Measurements from ENCODE around the gene CAVIN3.
A peak's percentile ranks its signal among the peaks of the same experiment; 100 is the strongest.

CAVIN3 gene

DNA sequence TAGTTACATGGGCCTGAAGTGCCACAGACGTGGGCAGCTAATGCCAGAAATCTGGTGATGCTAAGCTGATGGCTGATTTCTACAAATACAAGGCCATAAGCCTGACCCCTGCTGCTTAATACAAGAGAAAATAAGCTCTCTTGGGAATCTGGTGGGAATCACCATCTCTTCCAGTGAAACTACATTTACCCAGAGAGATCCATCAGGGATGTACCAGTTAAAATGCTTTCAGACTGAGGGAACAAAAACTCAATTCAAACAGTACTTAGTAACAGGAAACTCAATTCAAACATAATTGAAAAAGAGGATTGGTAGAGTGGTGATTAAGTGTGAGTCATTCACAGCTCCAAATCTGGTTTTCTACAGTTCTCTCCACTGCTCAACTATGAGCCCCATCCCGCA, 1.7 kb upstream of the CAVIN3 start:
- Histone ChIP-seq H3K27me3 (ENCODE audit: control insufficient read depth in 1 of 2, insufficient read depth in 2 of 2, low read length in 2 of 2) (no peaks in the 10 kb centered on the region), H3K4me3 (ENCODE audit: low read depth in 1 of 2, low read length in 2 of 2) (no peak overlapping the region), H3K9ac (ENCODE audit: low read length) (peak overlapping the region; percentile 12), H3K36me3 (ENCODE audit: insufficient read depth, low read length) (peaks cover 4% of the 10 kb centered on the region), H3K4me1 (ENCODE audit: insufficient read depth, low read length) (peaks cover 40% of the 10 kb centered on the region), H3K9me3 (ENCODE audit: low read length) (no peaks in the 10 kb centered on the region), H3K27ac (ENCODE audit: low read depth, low read length) (peak overlapping the region; percentile 97)

DNA sequence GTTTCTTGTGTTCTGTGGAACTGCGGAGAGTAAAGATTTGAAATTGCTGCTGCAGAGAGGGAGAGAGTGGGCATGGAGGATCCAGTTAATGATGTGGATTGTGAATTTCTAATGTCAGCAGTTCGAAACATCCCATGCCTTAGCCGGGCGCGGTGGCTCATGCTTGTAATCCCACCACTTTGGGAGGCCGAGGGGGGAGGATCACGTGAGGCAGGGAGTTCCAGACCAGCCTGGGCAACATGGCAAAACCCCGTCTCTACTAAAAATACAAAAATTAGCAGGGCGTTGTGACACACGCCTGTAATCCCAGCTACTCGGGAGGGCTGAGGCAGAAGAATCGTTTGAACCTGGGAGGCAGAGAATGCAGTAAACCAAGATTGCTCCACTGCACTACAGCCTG, 1.1 kb upstream of the CAVIN3 start:
- Histone ChIP-seq H3K4me3 (ENCODE audit: low read depth in 1 of 2, low read length in 2 of 2) (peak overlapping the region in 1 of 2 donors; percentile 72), H3K36me3 (ENCODE audit: insufficient read depth, low read length) (peaks cover 4% of the 10 kb centered on the region), H3K4me1 (ENCODE audit: insufficient read depth, low read length) (peaks cover 40% of the 10 kb centered on the region), H3K27ac (ENCODE audit: low read depth, low read length) (peak overlapping the region; percentile 97), H3K27me3 (ENCODE audit: control insufficient read depth in 1 of 2, insufficient read depth in 2 of 2, low read length in 2 of 2) (no peaks in the 10 kb centered on the region), H3K9ac (ENCODE audit: low read length) (peak overlapping the region; percentile 12), H3K9me3 (ENCODE audit: low read length) (no peaks in the 10 kb centered on the region)

DNA sequence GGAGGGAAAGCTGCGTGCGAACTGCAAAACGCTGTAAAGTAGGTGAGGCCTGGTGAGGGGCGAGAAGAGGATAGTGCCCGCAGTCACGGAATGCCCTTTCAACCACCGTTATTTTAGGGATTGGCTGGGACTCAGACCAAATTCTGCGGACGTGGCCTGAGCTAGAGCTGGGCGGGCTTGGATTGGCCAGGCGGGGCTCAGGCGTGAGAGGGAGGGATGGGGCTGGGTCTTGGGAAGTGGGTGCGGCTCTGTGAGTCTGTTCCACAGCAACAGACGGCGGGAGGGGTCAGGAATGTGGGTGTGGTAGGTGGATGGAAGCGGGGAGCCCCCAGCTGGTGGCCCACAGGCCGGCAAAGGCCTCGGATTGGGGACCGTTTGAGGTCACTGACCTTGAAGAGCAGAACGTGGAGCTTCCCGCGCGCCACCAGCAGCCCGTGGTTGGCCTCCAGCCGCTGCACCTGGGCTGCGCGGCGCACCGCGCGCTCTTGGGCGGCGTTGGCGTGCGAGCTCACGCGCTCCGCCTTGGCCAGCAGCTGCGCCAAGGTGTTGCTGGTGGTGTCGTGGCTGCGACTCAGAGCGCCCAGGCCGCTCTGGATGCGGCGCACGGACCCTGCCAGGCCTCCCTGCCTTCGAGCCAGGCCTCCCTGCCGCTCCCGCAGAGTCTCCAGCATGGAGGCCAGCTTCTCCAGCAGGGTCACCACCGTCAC, 444 bp downstream of the CAVIN3 start:
- Histone ChIP-seq H3K27me3 (ENCODE audit: control insufficient read depth in 1 of 2, insufficient read depth in 2 of 2, low read length in 2 of 2) (no peaks in the 10 kb centered on the region), H3K36me3 (ENCODE audit: insufficient read depth, low read length) (no peaks in the 10 kb centered on the region), H3K27ac (ENCODE audit: low read depth, low read length) (peak overlapping the region; percentile 97), H3K4me1 (ENCODE audit: insufficient read depth, low read length) (peaks cover 40% of the 10 kb centered on the region), H3K9me3 (ENCODE audit: low read length) (no peaks in the 10 kb centered on the region), H3K4me3 (ENCODE audit: low read depth in 1 of 2, low read length in 2 of 2) (peak overlapping the region; percentile 67 to 72), H3K9ac (ENCODE audit: low read length) (peak overlapping the region; percentile 97)

DNA sequence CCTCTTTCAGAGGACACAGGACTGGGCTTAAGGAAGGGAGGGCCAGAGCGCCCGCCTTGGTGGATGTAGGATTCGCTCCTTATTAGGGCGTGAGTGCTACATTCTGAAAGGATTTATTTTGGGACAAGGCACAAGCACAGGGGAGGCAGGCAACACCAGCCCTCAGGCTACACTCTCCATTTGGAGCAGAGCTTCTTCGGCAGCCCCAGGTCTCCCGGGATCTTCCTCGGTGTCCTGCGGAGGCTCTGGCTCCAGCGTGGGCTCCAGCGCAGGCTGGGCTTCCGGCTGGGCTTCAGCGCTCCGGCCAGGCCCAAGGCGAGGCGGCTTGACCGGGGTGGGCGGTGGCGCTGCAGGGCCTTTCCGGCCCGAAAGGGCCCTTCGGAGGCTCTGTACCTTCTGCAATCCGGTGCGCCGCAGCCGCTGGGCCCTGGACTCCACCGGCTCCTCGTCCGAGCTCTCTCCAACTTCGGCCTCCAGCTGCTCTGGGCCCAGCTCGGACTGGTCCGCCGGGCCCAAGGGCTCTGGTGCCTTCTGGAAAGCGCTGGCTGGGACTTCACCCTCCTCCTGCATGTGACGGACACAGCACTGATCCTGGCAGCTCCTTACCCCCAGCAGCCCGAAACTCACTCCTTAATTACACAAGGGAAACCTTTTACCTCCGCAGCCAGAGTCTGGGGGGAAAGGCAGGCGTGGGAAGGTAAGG, 1.1 kb downstream of the CAVIN3 start:
- H3K36me3 ChIP-seq (ENCODE audit: insufficient read depth, low read length): no peaks in the 10 kb centered on the region
- H3K9ac ChIP-seq (ENCODE audit: low read length): peak overlapping the region; percentile 97
- peak overlapping the region; percentile 97 for H3K27ac ChIP-seq (ENCODE audit: low read depth, low read length)

DNA sequence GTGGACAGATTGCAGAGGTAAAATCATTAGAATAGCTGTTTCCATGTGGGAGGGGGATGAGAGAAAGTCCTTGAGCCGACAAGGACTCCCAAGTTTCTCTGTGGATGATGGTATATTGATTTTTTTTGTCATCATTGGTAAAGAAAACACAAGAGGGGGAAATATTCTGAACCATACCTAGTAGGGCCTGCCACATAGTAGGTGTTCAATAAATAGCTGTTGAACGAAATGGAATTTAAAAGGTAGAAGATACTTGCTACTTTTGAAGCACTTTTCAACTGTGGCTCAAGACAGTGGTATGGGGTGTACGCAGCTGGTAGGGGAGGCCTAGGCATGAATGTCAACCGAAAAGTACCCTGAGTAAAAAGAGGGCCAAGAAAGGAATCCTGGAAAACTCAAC, 2.1 kb downstream of the CAVIN3 start:
- no peaks in the 10 kb centered on the region for H3K9me3 ChIP-seq (ENCODE audit: low read length)
- H3K27me3 ChIP-seq (ENCODE audit: control insufficient read depth in 1 of 2, insufficient read depth in 2 of 2, low read length in 2 of 2): no peaks in the 10 kb centered on the region
- H3K4me3 ChIP-seq (ENCODE audit: low read depth in 1 of 2, low read length in 2 of 2): peak overlapping the region in 1 of 2 donors; percentile 72
- peak overlapping the region; percentile 97 for H3K9ac ChIP-seq (ENCODE audit: low read length)
- peak overlapping the region; percentile 97 for H3K27ac ChIP-seq (ENCODE audit: low read depth, low read length)
- no peaks in the 10 kb centered on the region for H3K36me3 ChIP-seq (ENCODE audit: insufficient read depth, low read length)
- peaks cover 40% of the 10 kb centered on the region for H3K4me1 ChIP-seq (ENCODE audit: insufficient read depth, low read length)

More for the DNA sequence above, 1.1 kb downstream of the CAVIN3 start:
- Histone ChIP-seq H3K4me1 (ENCODE audit: insufficient read depth, low read length) (peaks cover 40% of the 10 kb centered on the region), H3K27me3 (ENCODE audit: control insufficient read depth in 1 of 2, insufficient read depth in 2 of 2, low read length in 2 of 2) (no peaks in the 10 kb centered on the region), H3K4me3 (ENCODE audit: low read depth in 1 of 2, low read length in 2 of 2) (peak overlapping the region; percentile 67 to 72), H3K9me3 (ENCODE audit: low read length) (no peaks in the 10 kb centered on the region)

DNA sequence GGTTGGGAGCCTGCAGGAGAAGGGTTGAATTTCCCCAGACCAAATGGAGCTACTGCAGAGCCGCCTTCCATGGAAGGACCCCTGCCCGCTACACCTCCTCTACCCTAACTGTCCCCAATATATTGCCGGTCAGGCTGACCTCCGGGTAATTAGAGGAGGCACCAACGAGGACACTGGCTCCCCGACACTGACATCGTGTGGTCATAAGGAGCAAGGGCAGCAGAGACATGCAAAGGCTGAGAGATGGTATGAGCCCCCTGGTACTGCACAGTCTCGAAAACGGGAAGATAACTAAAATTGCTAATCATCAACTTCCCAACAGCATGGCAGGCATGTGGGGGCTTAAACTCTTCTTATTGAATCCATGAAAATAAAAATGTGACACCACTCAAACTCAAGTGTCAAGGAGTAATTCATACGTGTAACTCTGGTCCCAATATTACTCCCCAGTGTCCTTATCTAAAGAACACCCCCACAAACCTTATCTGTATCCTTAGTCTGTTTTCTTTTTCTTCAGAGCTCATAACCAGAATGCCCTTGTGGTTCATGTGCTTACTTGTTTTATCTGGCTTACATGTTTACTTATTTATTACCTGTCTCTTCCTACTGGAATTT, 4.4 kb downstream of the CAVIN3 start:
- Histone ChIP-seq H3K27me3 (ENCODE audit: control insufficient read depth in 1 of 2, insufficient read depth in 2 of 2, low read length in 2 of 2) (no peaks in the 10 kb centered on the region), H3K4me1 (ENCODE audit: insufficient read depth, low read length) (peaks cover 23% of the 10 kb centered on the region), H3K9ac (ENCODE audit: low read length) (no peak overlapping the region), H3K9me3 (ENCODE audit: low read length) (no peaks in the 10 kb centered on the region), H3K36me3 (ENCODE audit: insufficient read depth, low read length) (no peaks in the 10 kb centered on the region), H3K27ac (ENCODE audit: low read depth, low read length) (peak overlapping the region; percentile 6), H3K4me3 (ENCODE audit: low read depth in 1 of 2, low read length in 2 of 2) (no peak overlapping the region)

DNA sequence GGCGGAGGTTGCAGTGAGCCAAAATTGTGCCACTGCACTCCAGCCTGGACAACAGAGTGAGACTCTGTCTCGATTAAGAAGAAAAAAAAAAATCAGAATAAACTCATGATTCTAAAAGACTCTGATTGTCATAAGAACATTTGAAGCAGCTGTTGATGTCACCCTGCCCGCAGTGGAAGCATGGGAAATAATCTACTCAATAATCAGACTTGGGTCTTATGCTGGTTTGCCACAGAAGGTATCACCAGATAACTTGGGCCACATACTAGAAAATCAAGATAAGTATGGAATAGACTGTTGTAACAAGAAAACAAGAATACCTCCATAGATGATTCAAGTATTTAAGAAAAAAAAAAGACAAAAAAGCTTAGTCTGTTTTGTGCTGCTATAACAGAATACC, 8.2 kb downstream of the CAVIN3 start:
- H3K4me1 ChIP-seq (ENCODE audit: insufficient read depth, low read length): peaks cover 1% of the 10 kb centered on the region
- no peak overlapping the region for H3K9ac ChIP-seq (ENCODE audit: low read length)
- no peaks in the 10 kb centered on the region for H3K36me3 ChIP-seq (ENCODE audit: insufficient read depth, low read length)
- no peaks in the 10 kb centered on the region for H3K27me3 ChIP-seq (ENCODE audit: control insufficient read depth in 1 of 2, insufficient read depth in 2 of 2, low read length in 2 of 2)
- no peak overlapping the region for H3K27ac ChIP-seq (ENCODE audit: low read depth, low read length)
- no peaks in the 10 kb centered on the region for H3K9me3 ChIP-seq (ENCODE audit: low read length)
- H3K4me3 ChIP-seq (ENCODE audit: low read depth in 1 of 2, low read length in 2 of 2): no peak overlapping the region

DNA sequence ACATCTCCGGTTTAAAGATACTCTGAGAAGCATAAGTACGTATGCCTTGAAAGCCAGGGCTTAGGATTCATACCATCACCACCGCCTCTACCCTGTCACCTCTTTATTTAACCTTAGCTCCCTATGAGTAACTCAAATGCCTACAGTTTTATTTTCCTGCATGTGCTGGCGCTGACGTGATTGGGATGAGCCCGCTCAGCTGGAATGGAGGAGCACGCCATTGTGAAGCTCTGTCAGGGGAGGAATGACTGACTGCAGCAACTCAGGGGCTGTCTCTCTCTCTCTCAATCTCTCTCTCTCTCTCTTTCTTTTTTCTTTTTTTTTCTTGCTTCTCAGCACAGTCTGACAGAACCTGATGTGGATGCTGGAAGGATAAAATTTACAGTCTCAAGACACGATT, 12.4 kb downstream of the CAVIN3 start:
- Histone ChIP-seq H3K9me3 (ENCODE audit: low read length) (no peaks in the 10 kb centered on the region), H3K36me3 (ENCODE audit: insufficient read depth, low read length) (no peaks in the 10 kb centered on the region), H3K4me1 (ENCODE audit: insufficient read depth, low read length) (no peaks in the 10 kb centered on the region), H3K27ac (ENCODE audit: low read depth, low read length) (no peak overlapping the region), H3K27me3 (ENCODE audit: control insufficient read depth in 1 of 2, insufficient read depth in 2 of 2, low read length in 2 of 2) (no peaks in the 10 kb centered on the region), H3K9ac (ENCODE audit: low read length) (no peak overlapping the region), H3K4me3 (ENCODE audit: low read depth in 1 of 2, low read length in 2 of 2) (no peak overlapping the region)

DNA sequence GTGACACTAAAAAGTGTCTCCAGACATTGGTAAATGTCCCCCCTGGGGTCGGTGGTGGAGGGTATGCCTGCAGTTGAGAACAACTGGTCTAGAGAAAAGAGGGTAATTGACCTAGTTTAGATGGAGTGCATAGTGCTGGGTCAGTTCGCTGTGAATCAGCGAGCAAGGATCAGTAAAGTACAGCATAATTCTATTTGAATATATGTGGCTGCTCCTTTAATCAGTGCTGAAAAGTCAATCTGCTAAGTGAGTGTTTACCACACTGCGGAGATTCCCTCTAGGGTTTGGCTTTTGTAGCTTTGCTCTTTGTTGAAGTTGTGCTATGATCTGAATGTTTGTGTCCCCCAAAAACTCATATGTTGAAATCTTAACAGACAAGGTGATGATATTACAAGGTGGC, 15.0 kb downstream of the CAVIN3 start:
- Histone ChIP-seq H3K9me3 (ENCODE audit: low read length) (no peaks in the 10 kb centered on the region), H3K9ac (ENCODE audit: low read length) (no peak overlapping the region), H3K4me3 (ENCODE audit: low read depth in 1 of 2, low read length in 2 of 2) (no peak overlapping the region), H3K27ac (ENCODE audit: low read depth, low read length) (no peak overlapping the region), H3K4me1 (ENCODE audit: insufficient read depth, low read length) (no peaks in the 10 kb centered on the region), H3K36me3 (ENCODE audit: insufficient read depth, low read length) (no peaks in the 10 kb centered on the region), H3K27me3 (ENCODE audit: control insufficient read depth in 1 of 2, insufficient read depth in 2 of 2, low read length in 2 of 2) (no peaks in the 10 kb centered on the region)

DNA sequence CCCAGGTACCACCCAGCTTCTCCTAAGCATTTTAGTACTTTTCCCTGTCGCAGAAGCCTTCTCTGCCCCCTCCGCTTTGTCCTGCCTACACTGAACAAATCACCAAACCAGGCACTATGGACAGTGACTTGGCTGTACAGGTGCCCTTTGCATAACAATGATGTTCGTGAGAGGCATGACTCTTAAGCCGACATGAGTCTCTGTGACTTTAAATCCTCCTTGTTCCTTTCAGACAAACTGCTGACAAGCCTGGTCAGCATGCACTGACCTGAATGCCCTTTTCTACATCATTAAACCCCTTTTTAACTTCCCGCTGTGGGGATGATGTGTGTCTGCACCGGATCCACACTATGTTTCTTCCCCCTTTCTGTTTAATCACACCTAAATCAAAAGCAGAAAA, 16.6 kb downstream of the CAVIN3 start:
- no peaks in the 10 kb centered on the region for H3K27me3 ChIP-seq (ENCODE audit: control insufficient read depth in 1 of 2, insufficient read depth in 2 of 2, low read length in 2 of 2)
- H3K4me1 ChIP-seq (ENCODE audit: insufficient read depth, low read length): no peaks in the 10 kb centered on the region
- no peaks in the 10 kb centered on the region for H3K9me3 ChIP-seq (ENCODE audit: low read length)
- no peaks in the 10 kb centered on the region for H3K36me3 ChIP-seq (ENCODE audit: insufficient read depth, low read length)
- H3K27ac ChIP-seq (ENCODE audit: low read depth, low read length): no peak overlapping the region
- H3K9ac ChIP-seq (ENCODE audit: low read length): no peak overlapping the region
- no peak overlapping the region for H3K4me3 ChIP-seq (ENCODE audit: low read depth in 1 of 2, low read length in 2 of 2)

DNA sequence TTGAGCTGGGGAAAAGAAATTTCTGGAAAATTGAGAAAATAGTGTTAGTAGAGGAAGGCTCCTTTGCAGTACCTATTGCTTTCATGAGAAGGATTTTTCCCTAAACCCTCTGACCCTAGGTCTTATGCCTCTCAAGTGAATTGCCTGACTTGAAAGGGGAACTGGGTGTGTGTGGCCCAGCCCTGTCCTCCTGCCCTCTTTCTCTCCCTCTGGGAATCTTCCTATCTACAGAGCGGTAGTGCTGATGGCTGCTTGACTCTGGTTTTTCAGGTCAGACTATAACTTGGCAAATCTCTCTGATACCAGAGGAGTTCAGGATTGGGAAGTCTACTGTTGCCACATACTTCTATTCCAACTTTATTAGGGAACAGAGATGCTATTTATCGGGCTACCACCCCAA, 19.2 kb downstream of the CAVIN3 start:
- H3K9me3 ChIP-seq (ENCODE audit: low read length): no peaks in the 10 kb centered on the region
- no peaks in the 10 kb centered on the region for H3K27me3 ChIP-seq (ENCODE audit: control insufficient read depth in 1 of 2, insufficient read depth in 2 of 2, low read length in 2 of 2)
- H3K9ac ChIP-seq (ENCODE audit: low read length): no peak overlapping the region

More for the DNA sequence above, 19.2 kb downstream of the CAVIN3 start:
- Histone ChIP-seq H3K4me3 (ENCODE audit: low read depth in 1 of 2, low read length in 2 of 2) (no peak overlapping the region), H3K4me1 (ENCODE audit: insufficient read depth, low read length) (no peaks in the 10 kb centered on the region), H3K27ac (ENCODE audit: low read depth, low read length) (no peak overlapping the region), H3K36me3 (ENCODE audit: insufficient read depth, low read length) (no peaks in the 10 kb centered on the region)
